Liver (tissue), 3 donors: ENCODE results near the gene HSDL2.

Experiments used
- ATF3 ChIP-seq: IDR thresholded peaks from 2 replicates; pipeline ENCODE4 v1.6.1; 2016; ENCODE audit warnings: antibody characterized with exemption
- CTCF ChIP-seq: fragments of 150-350 bp; IDR thresholded peaks from 2 replicates; pipeline ENCODE4 v1.5.1; 2017; ENCODE audit warnings: improper control_type of control experiment, low read depth, low read length; ENCODE audit not compliant: missing input control
- EGR1 ChIP-seq, 2 donors: IDR thresholded peaks; 2 replicates each; pipeline ENCODE4 v1.6.1; 2016 to 2018; ENCODE audit warnings: antibody characterized with exemption in 2 of 2, low read depth in 2 of 2
- FOXA1 ChIP-seq: IDR thresholded peaks from 2 replicates; pipeline ENCODE4 v1.6.1; 2016; ENCODE audit warnings: antibody characterized with exemption
- HNF4G ChIP-seq: IDR thresholded peaks from 2 replicates; pipeline ENCODE4 v1.6.1; 2016; ENCODE audit warnings: antibody characterized with exemption
- JUND ChIP-seq, 2 donors: IDR thresholded peaks; 2 replicates each; pipeline ENCODE4 v1.6.1; 2016; ENCODE audit warnings: antibody characterized with exemption in 2 of 2
- MAX ChIP-seq: IDR thresholded peaks from 2 replicates; pipeline ENCODE4 v1.6.1; 2016; ENCODE audit warnings: antibody characterized with exemption
- RAD21 ChIP-seq, 2 donors: IDR thresholded peaks; 2 replicates each; pipeline ENCODE4 v1.6.1; 2016; ENCODE audit warnings: antibody characterized with exemption in 2 of 2, mild to moderate bottlenecking in 2 of 2
- REST ChIP-seq: IDR thresholded peaks from 2 replicates; pipeline ENCODE4 v1.6.1; 2016; ENCODE audit warnings: antibody characterized with exemption, mild to moderate bottlenecking
- SP1 ChIP-seq: IDR thresholded peaks from 2 replicates; pipeline ENCODE4 v1.6.1; 2018; ENCODE audit warnings: antibody characterized with exemption, mild to moderate bottlenecking
- TAF1 ChIP-seq: conservative IDR thresholded peaks from 2 replicates; pipeline ENCODE4 v1.6.1; 2016; ENCODE audit warnings: antibody characterized with exemption, mild to moderate bottlenecking
- YY1 ChIP-seq: IDR thresholded peaks from 2 replicates; pipeline ENCODE4 v1.6.1; 2016; ENCODE audit warnings: antibody characterized with exemption, mild to moderate bottlenecking
- donor health status: healthy.
- donor health status: healthy.

- TF ChIP-seq TAF1 (no peak), CTCF (no peak), REST (no peak), HNF4G (no peak), EGR1 (IDR thresholded peaks at IDR 0.05; ENCODE audit: low read depth in 2 of 2) (no peak), SP1 (no peak), YY1 (no peak), ATF3 (no peak), JUND (IDR thresholded peaks at IDR 0.05) (no peak), MAX (no peak), RAD21 (IDR thresholded peaks at IDR 0.05) (no peak), FOXA1 (no peak)
Observed at GRCh38 chr9:112462855-112463254, 82.9 kb downstream of the HSDL2 start.
